RWPE2 (cell line): ENCODE measurements around the gene DOCK8.

ENCODE experiments used
- ATAC-seq: fragments of 200-7000 bp; cut with Tn5 transposase; 3 replicates; pipeline ENCODE4 v1.9.1; 2021; ENCODE audit warnings: low read depth
- DNase-seq: peaks from one replicate; pipeline ENCODE4 v3.0.0-alpha.2; 2020; ENCODE audit warnings: low spot score
- H3K27ac ChIP-seq: fragments of 450-650 bp; 2 replicates; pipeline ENCODE4 v1.5.1; 2017; ENCODE audit warnings: mild to moderate bottlenecking; ENCODE audit not compliant: poor library complexity, severe bottlenecking
- H3K27me3 ChIP-seq: fragments of 250-450 bp; sonication (Bioruptor Pico); 2 replicates; pipeline ENCODE4 v1.5.1; 2021; ENCODE audit warnings: mild to moderate bottlenecking, moderate library complexity; ENCODE audit not compliant: insufficient read depth, poor library complexity, severe bottlenecking
- H3K36me3 ChIP-seq: fragments of 250-450 bp; sonication (Bioruptor Pico); 2 replicates; pipeline ENCODE4 v1.5.1; 2020; ENCODE audit warnings: low read depth, mild to moderate bottlenecking, moderate library complexity
- H3K4me1 ChIP-seq: fragments of 250-450 bp; sonication (Bioruptor Pico); 2 replicates; pipeline ENCODE4 v1.5.1; 2021; ENCODE audit warnings: mild to moderate bottlenecking, moderate library complexity; ENCODE audit not compliant: insufficient read depth, poor library complexity, severe bottlenecking
- H3K4me3 ChIP-seq: fragments of 250-450 bp; sonication (Bioruptor Pico); 2 replicates; pipeline ENCODE4 v1.5.1; 2021; ENCODE audit warnings: mild to moderate bottlenecking, moderate library complexity; ENCODE audit not compliant: severe bottlenecking
- H3K9me3 ChIP-seq: fragments of 250-450 bp; sonication (Bioruptor Pico); 2 replicates; pipeline ENCODE4 v1.5.1; 2021; ENCODE audit warnings: mild to moderate bottlenecking, moderate library complexity; ENCODE audit not compliant: severe bottlenecking
- CTCF ChIP-seq: fragments of 450-650 bp; IDR thresholded peaks from one replicate; pipeline ENCODE4 v1.5.1; 2017; ENCODE audit warnings: mild to moderate bottlenecking, moderate library complexity; ENCODE audit not compliant: poor library complexity, severe bottlenecking

Gene DOCK8

GRCh38 chr9:394347-395052 is 179.8 kb downstream of the DOCK8 start:
- H3K27me3 ChIP-seq, result no peaks in the 10 kb centered on the region
- TF ChIP-seq CTCF, result no peak
- no peak overlapping the region for H3K27ac ChIP-seq

GRCh38 chr9:396396-396795 is 181.7 kb downstream of the DOCK8 start:
- ATAC-seq, result no peak
- Histone ChIP-seq H3K4me3 (no peak overlapping the region), H3K9me3 (no peaks in the 10 kb centered on the region), H3K4me1 (no peaks in the 10 kb centered on the region), H3K27ac (no peak overlapping the region), H3K27me3 (no peaks in the 10 kb centered on the region), H3K36me3 (no peaks in the 10 kb centered on the region)
- no peak for DNase-seq
- TF ChIP-seq CTCF, result no peak

More at GRCh38 chr9:394347-395052, 179.8 kb downstream of the DOCK8 start:
- no peaks in the 10 kb centered on the region for H3K36me3 ChIP-seq
- no peaks in the 10 kb centered on the region for H3K9me3 ChIP-seq
- ATAC-seq (no peak), DNase-seq (no peak)
- no peaks in the 10 kb centered on the region for H3K4me1 ChIP-seq
- H3K4me3 ChIP-seq, result no peak overlapping the region

- Histone ChIP-seq H3K4me1 (no peaks in the 10 kb centered on the region), H3K27ac (no peak overlapping the region), H3K9me3 (no peaks in the 10 kb centered on the region), H3K27me3 (no peaks in the 10 kb centered on the region), H3K4me3 (no peak overlapping the region), H3K36me3 (no peaks in the 10 kb centered on the region)
- ATAC-seq (no peak), DNase-seq (no peak)
- TF ChIP-seq CTCF, result no peak
Observed at GRCh38 chr9:398085-398484, 183.4 kb downstream of the DOCK8 start.

- no peaks in the 10 kb centered on the region for H3K9me3 ChIP-seq
- ATAC-seq (no peak), DNase-seq (no peak)
- H3K4me3 ChIP-seq, result no peak overlapping the region
- no peak for TF ChIP-seq CTCF
- H3K27ac ChIP-seq, result no peak overlapping the region
- H3K4me1 ChIP-seq, result no peaks in the 10 kb centered on the region
- no peaks in the 10 kb centered on the region for H3K36me3 ChIP-seq
- H3K27me3 ChIP-seq, result no peaks in the 10 kb centered on the region
Observed at GRCh38 chr9:401223-401622, 186.6 kb downstream of the DOCK8 start.

- no peaks in the 10 kb centered on the region for H3K27me3 ChIP-seq
- ATAC-seq, result no peak
- H3K36me3 ChIP-seq, result no peaks in the 10 kb centered on the region
Observed at GRCh38 chr9:404234-404633, 189.6 kb downstream of the DOCK8 start.

More at GRCh38 chr9:404234-404633, 189.6 kb downstream of the DOCK8 start:
- DNase-seq, result no peak
- no peak for TF ChIP-seq CTCF
- H3K9me3 ChIP-seq, result no peaks in the 10 kb centered on the region
- no peaks in the 10 kb centered on the region for H3K4me1 ChIP-seq
- no peak overlapping the region for H3K4me3 ChIP-seq
- no peak overlapping the region for H3K27ac ChIP-seq
